GM18508 (cell line): ENCODE measurements around the gene FILIP1.

Experiments used
- ATAC-seq: cut with Tn5 transposase; IDR thresholded peaks from one replicate; pipeline ENCODE4 v1.9.1; 2021; ENCODE audit warnings: moderate number of reproducible peaks; ENCODE audit not compliant: insufficient read depth, unreplicated experiment

Gene FILIP1

GRCh38 chr6:75302280-75302679, 191.3 kb downstream of the FILIP1 start:
- ATAC-seq: no peak

DNA sequence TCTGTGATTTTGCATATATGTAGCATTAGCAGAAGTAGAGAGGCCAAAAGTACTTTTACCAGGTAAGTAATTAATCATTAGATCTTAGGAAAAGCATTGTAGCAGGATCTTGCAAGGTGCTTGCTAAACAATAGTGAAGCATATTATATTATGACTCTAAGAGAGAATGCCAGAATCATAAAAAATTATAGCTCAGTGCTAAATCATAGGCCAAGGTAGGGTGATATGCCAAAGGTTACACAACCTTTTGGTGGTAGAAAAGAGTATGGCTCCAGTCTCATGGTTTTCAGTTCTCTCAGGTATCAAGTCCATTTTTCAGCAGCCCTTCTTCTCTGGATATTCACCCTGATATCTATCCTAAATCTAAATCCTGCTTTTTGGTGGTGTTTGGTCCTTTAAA, 192.1 kb downstream of the FILIP1 start:
- no peak for ATAC-seq

GRCh38 chr6:75301088-75301487, 192.5 kb downstream of the FILIP1 start:
- no peak for ATAC-seq

DNA sequence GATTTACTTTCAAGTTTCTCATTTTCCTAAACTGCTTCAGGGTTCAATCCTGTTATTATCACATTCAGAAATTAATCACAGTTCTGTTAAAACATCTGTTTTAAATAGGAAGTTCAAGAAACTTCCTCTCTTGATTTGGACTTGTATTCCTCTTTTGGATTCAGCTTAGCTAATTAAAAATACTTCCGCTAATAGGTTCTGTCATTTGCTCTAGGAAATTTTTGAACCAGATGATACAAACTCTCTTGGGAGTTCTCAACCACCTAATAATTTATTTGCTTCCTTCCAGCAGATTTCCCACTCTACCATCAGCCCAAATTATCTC, 193.1 kb downstream of the FILIP1 start:
- no peak for ATAC-seq

- no peak for ATAC-seq
These were observed 193.6 kb downstream of the FILIP1 start for GRCh38 chr6:75299801-75300530.

DNA sequence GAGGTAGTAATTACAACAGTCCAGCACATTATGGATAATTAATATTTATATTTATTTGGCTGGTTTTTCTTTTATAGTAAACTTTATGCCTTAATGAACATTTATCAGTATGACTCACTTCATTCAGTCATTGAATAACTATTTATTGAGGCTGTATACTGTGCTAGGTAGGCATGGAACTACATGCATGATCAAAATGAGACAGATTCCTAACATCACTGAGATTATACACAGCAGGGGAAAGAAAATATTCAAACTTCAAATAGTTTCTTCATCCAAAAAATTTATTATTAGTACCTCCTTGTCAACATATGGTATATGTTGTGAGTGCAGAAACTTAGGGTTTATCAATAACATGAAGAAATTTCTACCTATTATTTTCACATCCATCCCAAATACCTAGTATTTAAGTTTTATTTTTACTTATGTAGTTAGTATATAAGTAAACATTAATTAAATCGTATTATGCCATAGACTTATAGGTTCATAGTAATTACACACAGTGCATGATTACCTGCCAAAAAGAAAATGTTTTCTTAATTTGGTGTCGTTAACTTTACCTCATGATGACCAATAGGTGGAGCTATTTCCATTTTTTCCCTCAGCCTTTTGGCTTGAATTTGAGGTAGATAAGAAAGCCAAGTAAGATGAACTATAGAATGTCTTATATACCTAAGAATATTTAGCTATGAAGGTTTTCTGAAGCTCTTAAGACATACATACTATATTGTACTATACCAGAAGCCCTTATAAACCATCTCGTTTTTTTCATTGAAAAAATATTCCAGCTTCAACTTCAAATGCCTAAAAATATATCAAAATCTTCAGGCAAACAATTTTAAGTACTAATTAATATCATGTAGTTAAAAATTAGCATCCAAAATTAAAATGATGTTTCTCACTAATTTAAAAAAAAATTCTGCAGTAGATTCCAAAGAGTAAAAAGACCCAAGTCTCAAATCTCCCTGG, 196.5 kb downstream of the FILIP1 start:
- ATAC-seq: no peak

- no peak for ATAC-seq
These were observed 201.0 kb downstream of the FILIP1 start for GRCh38 chr6:75292555-75292954.

DNA sequence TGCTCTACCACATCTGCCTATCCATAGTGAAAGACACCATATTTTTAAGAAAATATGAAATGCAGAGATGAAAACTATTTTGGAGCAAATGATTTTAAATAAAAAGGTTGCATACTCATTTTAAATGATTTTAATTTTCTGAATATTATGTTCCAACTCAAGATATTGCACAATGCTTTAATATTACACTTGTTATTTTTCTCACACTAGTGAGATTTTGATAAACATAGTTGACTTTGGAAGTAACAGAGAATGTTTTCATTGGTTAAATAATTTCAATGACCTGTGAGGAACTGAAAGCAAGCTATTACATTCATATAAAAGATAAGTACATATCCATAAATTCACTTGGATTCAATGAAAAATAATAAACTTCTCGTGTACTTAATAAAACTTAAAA, 201.9 kb downstream of the FILIP1 start:
- ATAC-seq: no peak

GRCh38 chr6:75291331-75291730, 202.3 kb downstream of the FILIP1 start:
- ATAC-seq: no peak

DNA sequence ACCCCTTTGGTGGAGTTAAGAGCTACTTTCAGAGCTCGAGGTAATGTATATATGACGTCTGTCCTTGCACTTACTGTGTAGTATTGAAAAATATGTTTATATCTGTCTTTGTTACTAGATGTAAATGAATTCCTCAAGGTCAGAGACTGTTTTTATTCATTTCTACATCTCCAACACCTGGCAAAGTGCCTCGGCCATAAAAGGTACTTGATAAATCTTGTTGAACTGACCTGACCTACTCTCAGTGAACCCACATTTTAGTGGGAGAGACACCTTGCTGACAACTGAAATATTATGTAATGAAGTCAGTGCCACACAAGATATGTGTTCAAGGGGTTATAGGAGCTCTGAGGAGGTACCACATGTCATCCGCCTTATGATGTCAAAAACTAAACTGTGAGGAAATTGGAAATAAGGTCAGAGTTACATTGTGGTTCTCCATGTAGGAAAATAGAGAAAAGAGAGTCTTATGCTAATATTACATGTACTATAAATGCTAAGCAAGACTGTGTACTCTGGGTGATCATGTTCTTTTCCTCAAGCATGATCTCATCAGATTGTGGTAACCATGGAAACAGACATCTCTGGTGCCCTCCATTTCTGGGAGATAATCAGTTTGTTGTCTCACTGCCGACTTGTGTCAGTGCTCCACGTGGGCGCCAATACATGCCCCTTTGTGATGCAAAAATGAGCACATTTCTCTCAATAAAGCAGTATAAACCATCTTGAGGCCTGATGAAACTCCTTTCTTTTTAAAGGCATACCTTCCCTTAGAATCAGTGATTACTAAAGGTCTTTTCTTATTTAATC, 203.3 kb downstream of the FILIP1 start:
- no peak for ATAC-seq

DNA sequence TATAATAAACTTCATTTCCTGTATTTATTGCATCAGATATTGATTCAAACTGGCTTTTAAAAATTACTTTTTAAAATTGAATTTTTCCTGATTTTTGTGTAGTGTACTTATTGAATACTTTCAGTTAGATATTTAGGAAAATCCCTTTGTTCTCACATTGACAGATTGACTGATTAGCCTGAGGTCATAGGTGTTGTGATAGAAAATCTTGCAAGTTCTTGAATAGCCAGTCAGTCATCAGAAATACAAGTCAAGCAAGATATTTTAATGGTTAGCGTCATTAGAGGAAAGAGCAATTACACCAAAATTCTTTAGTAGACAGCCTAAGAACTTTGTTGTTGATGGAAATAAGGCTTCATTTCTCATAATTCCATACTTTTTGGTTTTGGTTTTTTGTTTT, 205.6 kb downstream of the FILIP1 start:
- ATAC-seq: no peak

- no peak for ATAC-seq
These were observed 206.2 kb downstream of the FILIP1 start for GRCh38 chr6:75287424-75287823.

GRCh38 chr6:75286955-75287354, 206.6 kb downstream of the FILIP1 start:
- no peak for ATAC-seq

DNA sequence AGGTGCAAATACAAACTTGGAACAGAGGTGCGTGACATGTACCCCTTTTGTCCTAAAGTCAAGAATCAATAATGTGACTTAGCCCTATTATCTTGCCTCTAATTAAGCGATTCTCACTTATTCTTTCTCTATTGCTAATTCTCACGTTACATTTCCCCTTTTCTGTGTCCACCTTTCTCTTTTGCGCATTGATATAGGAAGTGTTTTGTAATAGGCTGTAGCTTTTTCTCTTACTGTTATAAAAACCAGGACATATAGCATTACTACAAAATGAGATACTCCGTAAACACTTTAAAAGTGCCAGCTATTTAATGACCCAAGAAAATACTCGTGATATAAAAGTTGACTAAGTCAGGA, 208.3 kb downstream of the FILIP1 start:
- ATAC-seq: peak; percentile 5

- ATAC-seq: peak; percentile 83
These were observed 208.8 kb downstream of the FILIP1 start, which contains the start of gene TMEM30A for GRCh38 chr6:75284632-75285282. TSS of gene TMEM30A (minus strand) at chr6:75284792. CDS start at chr6:75284638, 154 bp downstream.

- ATAC-seq: peak; percentile 5
These were observed 209.5 kb downstream of the FILIP1 start for GRCh38 chr6:75283907-75284631.

DNA sequence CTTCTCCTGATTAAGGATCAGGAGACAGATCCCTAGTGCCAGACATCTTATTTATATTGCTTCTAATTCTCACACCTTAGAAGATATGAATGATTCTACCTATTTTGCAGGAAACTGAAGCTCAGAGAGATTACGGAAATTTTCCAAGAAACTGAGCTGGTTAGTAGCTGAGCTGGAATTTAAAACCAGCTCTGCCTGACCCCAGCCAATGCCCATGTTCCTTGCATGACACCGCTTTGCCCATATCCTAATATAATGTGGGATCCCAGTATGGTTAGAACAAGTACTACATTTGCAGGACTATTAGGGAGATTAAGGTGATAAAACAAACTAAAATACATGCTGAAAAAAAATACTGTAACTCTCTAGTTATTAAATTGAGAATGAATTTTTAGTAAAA, 210.9 kb downstream of the FILIP1 start:
- no peak for ATAC-seq

GRCh38 chr6:75281653-75282052, 211.9 kb downstream of the FILIP1 start:
- ATAC-seq: no peak

DNA sequence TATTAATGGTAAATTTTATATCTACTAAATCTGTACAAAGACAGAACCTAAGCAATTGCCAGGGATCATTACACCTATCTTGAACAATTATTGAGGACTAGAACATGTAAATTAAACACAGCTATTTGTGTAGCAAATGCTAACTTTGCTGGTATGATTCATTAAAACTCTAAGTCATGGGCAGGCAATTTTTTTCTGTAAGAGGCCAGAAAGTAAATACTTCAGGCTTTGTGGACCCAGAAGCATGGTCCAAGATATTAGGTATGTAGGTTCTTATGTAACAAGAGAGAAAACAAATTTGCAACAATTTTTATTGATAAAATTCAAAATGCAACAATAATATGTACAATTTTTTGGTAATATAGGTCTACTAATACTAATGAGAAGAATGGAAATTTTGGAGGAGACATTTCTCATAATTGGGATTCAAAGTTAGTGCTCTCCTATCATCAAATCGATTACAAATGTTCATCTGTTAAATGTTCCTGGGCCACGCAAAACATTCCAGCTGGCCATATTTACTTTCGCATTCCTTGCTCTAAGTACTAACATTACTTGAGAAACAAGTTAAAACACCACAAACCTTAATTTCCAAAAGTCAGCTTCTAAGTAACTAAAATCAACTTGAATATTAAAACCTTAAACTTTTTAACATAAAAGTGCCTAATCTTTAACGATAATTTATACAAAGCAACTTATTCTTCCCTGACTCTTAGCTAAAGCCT, 213.3 kb downstream of the FILIP1 start:
- no peak for ATAC-seq
